SJCRH30 (cell line): Measurements from ENCODE around the gene DOCK1. TPM values are rescaled to one million over a fixed set of nuclear protein-coding genes. Genes with fewer than 3 reads are reported as not detected.
"Not testable (repeated sequence)": the region's sequence is repeated elsewhere in the genome, so short reads cannot be mapped to it uniquely, and the experiment has no call there.

Source experiments
- DNase-seq, 2 experiments: peaks; one replicate each; pipeline ENCODE4 v3.0.0-alpha.2; 2015 to 2020
- H3K27ac ChIP-seq: fragments of 250-450 bp; sonication (Bioruptor Pico); 2 replicates; pipeline ENCODE4 v1.5.1; 2020; ENCODE audit warnings: mild to moderate bottlenecking, moderate library complexity
- H3K27me3 ChIP-seq: fragments of 250-450 bp; sonication (Bioruptor Pico); 2 replicates; pipeline ENCODE4 v1.5.1; 2020; ENCODE audit warnings: mild to moderate bottlenecking, moderate library complexity
- H3K36me3 ChIP-seq: fragments of 250-450 bp; sonication (Bioruptor Pico); 2 replicates; pipeline ENCODE4 v1.5.1; 2020; ENCODE audit warnings: mild to moderate bottlenecking, moderate library complexity
- H3K4me1 ChIP-seq: fragments of 250-450 bp; sonication (Bioruptor Pico); 2 replicates; pipeline ENCODE4 v1.5.1; 2020; ENCODE audit warnings: mild to moderate bottlenecking, moderate library complexity
- H3K4me3 ChIP-seq: fragments of 250-450 bp; sonication (Bioruptor Pico); 2 replicates; pipeline ENCODE4 v1.5.1; 2020; ENCODE audit warnings: mild to moderate bottlenecking, moderate library complexity
- H3K9me3 ChIP-seq: fragments of 250-450 bp; sonication (Bioruptor Pico); replicated peaks from 2 replicates; pipeline ENCODE4 v1.5.1; 2020; ENCODE audit warnings: mild to moderate bottlenecking, moderate library complexity
- total RNA-seq: library from RNA; depleted of rRNA; stranded (reverse); fragments of >200 nt; shearing (Covaris generic); gene quantifications from 2 replicates; pipeline ENCODE4 v1.2.3, GENCODE V29; 2014

Gene DOCK1
- total RNA-seq, 1 experiment from 2014 or later = 53.8 TPM

DNA sequence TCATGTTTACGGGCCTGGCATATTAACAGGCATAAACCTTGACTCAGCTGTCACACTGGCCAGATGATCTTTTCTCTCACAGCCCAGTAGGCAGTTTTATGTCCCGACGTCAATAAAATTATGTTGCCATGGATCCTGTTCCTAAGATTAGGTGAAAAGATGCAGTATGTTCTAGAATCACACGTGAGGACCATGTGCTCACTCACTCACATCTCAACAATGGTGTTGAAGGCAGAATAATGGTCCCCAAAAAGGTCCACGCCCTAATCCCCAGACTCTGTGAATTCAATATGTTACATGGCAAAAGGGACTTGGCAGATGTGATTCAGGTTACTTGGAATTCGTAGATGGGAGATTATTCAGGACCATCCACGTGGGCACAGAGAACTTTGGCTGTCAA lies 3.5 kb downstream of the DOCK1 start:
- Histone ChIP-seq H3K27me3 (no peaks in the 10 kb centered on the region), H3K4me1 (peaks cover 23% of the 10 kb centered on the region), H3K9me3 (no peaks in the 10 kb centered on the region), H3K36me3 (0 out of 2 replicates have a peak, but pooled peaks cover 3% of the 10 kb centered on the region), H3K4me3 (no peak overlapping the region), H3K27ac (no peak overlapping the region)
- no peak for DNase-seq

DNA sequence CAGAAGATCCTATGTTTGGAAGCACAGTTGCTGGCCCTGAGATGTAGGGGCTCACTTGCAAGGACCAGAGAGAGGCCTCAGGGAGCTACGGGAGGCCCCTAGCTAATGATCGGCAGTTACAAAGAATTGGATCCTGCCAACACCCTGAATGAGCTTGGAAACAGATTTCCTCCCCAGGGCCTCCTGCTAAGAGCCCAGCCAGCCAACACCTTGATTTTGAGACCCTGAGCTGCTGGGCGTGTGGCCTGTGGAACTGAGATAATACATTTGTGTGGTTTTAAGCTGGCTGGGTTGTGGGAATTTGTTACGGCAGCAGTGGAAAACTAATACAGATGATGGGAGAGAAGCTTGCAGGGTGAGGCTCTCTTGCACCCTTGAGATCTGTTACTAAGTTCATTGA lies 3.9 kb downstream of the DOCK1 start:
- Histone ChIP-seq H3K4me1 (peaks cover 23% of the 10 kb centered on the region), H3K27me3 (no peaks in the 10 kb centered on the region), H3K36me3 (0 out of 2 replicates have a peak, but pooled peaks cover 3% of the 10 kb centered on the region), H3K27ac (no peak overlapping the region), H3K9me3 (no peaks in the 10 kb centered on the region), H3K4me3 (no peak overlapping the region)
- no peak for DNase-seq

DNA sequence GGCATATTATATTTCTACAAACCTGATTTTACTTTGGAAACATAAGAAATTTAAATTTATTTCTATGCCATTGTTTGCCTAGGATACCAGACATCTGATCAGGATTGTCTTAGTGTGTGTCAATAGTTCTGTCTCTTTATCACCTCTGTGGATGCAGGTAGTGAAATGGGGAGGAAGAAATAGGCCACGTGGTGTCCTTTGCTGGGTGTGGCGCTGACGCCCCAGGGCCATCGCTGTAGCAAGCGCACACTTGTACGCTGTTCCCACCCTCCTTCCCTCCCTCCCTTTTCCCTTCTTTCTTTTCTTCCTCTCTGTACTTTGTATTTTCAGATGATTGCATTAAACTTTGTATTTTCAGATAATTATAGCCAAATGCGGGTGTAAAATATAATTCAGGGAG lies 5.0 kb downstream of the DOCK1 start:
- H3K4me3 ChIP-seq = no peak overlapping the region
- H3K36me3 ChIP-seq = peaks cover 5% of the 10 kb centered on the region; the same call in 1 of the 2 replicates
- H3K4me1 ChIP-seq = peaks cover 23% of the 10 kb centered on the region
- H3K27me3 ChIP-seq = no peaks in the 10 kb centered on the region
- peak overlapping the region; percentile 77 for H3K27ac ChIP-seq
- no peak for DNase-seq
- no peaks in the 10 kb centered on the region for H3K9me3 ChIP-seq

DNA sequence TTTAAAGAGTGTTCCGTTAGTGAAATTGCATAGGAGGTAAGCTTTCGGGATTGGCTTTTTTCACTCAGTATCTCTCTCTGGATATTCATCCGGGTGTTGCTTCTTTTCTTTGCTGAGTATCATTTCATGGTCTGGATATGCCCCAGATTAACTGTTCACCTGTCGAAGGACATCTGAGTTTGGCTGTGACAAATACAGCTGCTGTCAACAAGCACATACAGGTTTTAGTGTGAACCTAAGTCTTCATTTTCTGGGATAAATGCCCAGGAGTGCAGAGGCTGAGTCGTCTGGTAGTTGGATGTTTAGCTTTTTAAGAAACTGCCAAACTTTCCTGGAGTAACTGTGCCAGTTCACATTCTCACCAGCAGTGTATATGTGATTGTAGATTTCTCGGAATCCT lies 5.6 kb downstream of the DOCK1 start:
- H3K9me3 ChIP-seq = no peaks in the 10 kb centered on the region
- peaks cover 6% of the 10 kb centered on the region; the same call in 1 of the 2 replicates for H3K36me3 ChIP-seq
- peak overlapping the region; percentile 77 for H3K27ac ChIP-seq
- H3K4me1 ChIP-seq = peaks cover 23% of the 10 kb centered on the region
- DNase-seq = peak; percentile 63 to 84
- H3K27me3 ChIP-seq = no peaks in the 10 kb centered on the region
- H3K4me3 ChIP-seq = peak overlapping the region; percentile 3; the same call in 1 of the 2 replicates

DNA sequence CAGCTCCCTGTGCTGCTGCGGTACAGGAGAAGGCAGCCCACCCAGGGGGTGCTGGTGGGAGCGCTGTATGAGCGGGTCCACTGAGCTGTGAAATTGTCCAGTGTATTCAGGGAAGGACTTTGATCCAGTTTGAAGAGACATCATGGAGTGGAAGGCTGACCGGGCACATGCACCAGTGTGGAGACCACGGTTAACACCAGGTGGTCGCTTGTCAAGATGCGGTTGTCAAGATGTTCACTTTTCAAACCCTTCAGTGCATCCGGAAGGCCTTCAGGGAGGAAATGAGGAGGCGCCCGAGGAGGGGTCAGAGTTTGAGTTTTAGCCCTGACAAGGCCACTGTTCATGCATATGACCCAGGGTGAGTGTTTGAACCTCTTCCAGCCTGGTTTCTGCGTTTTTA lies 6.1 kb downstream of the DOCK1 start:
- peak overlapping the region; percentile 3; the same call in 1 of the 2 replicates for H3K4me3 ChIP-seq
- no peaks in the 10 kb centered on the region for H3K27me3 ChIP-seq
- H3K27ac ChIP-seq = peak overlapping the region; percentile 77
- peaks cover 6% of the 10 kb centered on the region; the same call in 1 of the 2 replicates for H3K36me3 ChIP-seq
- DNase-seq = peak in 1 of 2 experiments; percentile 15
- H3K4me1 ChIP-seq = peaks cover 23% of the 10 kb centered on the region
- H3K9me3 ChIP-seq = no peaks in the 10 kb centered on the region; the same call in 1 of the 2 replicates

DNA sequence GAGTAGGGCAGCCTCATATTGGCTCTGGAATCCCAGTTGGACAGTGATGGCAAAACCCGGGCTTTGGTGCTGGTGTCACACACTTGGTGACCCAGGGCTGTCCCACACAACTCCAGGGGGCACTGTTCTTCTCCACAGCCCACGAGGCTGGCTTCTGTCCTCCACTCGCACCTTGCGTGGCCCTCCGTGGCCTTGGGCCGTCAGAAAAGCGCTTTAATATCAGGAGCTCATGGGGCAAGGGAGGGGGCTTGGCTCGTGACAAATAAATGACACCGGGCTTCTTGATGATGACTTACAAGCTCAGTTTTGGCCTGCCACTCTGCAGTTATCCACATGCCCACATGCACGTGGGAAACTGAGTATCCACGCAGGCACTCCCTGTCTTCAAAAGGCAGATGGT lies 8.1 kb downstream of the DOCK1 start:
- H3K4me3 ChIP-seq = no peak overlapping the region
- H3K27ac ChIP-seq = no peak overlapping the region
- peaks cover 23% of the 10 kb centered on the region for H3K4me1 ChIP-seq
- H3K36me3 ChIP-seq = peaks cover 6% of the 10 kb centered on the region; the same call in 1 of the 2 replicates
- no peaks in the 10 kb centered on the region for H3K27me3 ChIP-seq
- H3K9me3 ChIP-seq = no peaks in the 10 kb centered on the region; the same call in 1 of the 2 replicates
- DNase-seq = no peak

DNA sequence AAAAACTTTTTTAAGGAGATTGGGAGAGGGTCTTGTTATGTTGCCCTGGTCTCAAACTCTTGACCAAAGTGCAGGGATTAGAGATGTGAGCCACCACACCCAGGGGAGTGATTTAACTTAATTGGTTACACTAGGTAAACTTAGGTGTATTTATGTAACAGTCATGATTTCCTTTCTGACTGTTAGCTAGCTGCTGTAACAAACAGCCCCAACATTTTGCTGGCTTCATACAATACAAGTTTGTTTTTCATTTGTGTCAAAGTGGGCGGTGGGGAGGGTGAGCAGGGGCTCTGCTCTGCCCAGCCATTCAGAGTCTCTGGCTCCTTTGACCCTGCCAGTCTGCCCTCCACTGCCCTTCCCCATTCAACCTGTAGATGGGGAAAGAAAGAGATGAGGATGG lies 9.3 kb downstream of the DOCK1 start:
- Histone ChIP-seq H3K27ac (no peak overlapping the region), H3K27me3 (no peaks in the 10 kb centered on the region), H3K9me3 (no peaks in the 10 kb centered on the region; the same call in 1 of the 2 replicates), H3K4me3 (no peak overlapping the region), H3K36me3 (peaks cover 6% of the 10 kb centered on the region; the same call in 1 of the 2 replicates), H3K4me1 (peaks cover 23% of the 10 kb centered on the region)
- no peak for DNase-seq

DNA sequence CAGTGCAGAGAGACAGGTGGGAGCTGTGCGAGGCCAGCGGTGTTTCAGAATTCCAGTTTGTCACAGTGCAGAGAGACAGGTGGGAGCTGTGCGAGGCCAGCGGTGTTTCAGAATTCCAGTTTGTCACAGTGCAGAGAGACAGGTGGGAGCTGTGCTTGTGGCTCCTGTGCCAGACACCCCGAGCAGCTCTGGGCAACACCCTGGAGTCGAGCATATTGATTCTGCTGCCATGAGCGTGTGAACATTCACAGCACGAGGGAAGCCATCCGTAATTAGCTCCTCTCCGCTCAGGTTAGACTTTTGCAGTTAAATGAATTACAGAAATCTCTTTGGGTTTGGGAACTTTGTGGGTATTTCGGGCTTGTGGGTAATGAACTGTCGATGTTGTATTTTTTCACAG lies 11.7 kb downstream of the DOCK1 start:
- not testable (repeated sequence) for H3K9me3 ChIP-seq, H3K36me3 ChIP-seq, H3K4me3 ChIP-seq, H3K27me3 ChIP-seq, DNase-seq, H3K4me1 ChIP-seq
- H3K27ac ChIP-seq = peak overlapping the region; percentile 17; the same call in 1 of the 2 replicates

DNA sequence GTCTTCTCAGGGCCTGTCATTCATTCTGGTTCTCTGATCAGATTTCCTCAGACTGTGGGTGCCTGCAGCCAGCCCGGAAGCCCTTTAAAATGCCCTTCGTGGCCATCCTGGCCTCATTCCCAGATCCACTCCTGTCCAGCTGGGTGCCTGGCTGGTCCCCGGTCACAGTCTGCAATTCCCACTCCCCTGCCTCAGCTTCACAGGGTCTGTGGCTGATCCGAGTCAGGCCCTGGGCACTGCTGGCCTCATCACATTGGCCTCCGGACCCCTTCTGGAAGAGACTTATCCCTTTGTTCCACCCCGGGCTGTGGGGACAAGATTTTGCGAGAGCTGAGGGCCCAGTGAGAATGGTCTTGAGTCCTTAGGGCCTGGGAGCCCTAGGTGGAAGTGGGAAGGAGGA lies 12.1 kb downstream of the DOCK1 start:
- H3K27ac ChIP-seq = peak overlapping the region; percentile 17; the same call in 1 of the 2 replicates
- DNase-seq = no peak
- peaks cover 3% of the 10 kb centered on the region; the same call in 1 of the 2 replicates for H3K36me3 ChIP-seq
- no peaks in the 10 kb centered on the region; the same call in 1 of the 2 replicates for H3K9me3 ChIP-seq
- no peaks in the 10 kb centered on the region for H3K4me1 ChIP-seq
- no peak overlapping the region for H3K4me3 ChIP-seq
- H3K27me3 ChIP-seq = no peaks in the 10 kb centered on the region

DNA sequence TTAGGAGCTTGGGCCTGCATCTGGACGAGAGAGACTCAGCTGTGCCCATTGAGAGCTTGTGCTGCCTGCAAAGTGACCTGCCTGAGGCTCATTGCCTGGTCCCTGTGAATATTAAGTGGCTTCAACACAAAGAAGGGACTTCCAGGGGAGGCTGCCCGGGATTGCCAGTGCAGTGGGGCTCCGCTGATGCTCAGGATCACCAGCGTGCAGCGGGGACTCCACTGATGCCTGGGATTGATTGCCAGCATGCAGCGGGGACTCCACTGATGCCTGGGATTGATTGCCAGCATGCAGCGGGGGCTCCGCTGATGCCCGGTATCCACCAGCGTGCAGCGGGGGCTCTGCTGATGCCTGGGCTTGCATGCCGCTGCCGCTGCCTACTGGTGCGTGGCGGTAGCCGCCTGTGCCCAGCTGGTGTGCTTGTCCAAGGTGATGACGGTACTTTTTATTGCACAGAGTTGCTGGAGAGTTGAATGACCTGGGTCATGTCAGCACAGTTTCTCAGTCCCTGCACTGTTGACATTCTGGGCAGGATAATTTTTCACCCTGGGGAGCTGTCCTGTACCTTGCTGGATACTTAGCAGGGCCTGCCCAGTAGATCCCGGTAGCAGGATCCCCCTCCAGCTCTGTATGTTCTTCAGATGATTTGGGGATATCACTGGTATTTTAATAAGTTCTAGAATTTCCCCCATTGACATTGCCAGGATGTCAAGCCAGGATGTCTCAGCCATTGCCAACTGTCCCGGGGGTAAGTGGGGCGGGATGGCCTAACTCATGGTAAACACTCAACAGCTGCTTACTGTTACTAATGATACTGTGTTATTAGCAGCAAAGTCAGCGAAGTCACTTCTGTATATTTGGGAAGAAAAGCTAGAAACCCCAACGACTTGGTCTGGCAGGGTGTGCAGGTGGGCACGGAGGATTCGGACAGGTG lies 13.0 kb downstream of the DOCK1 start:
- Histone ChIP-seq H3K4me3 (no peak overlapping the region), H3K27me3 (no peaks in the 10 kb centered on the region), H3K36me3 (peaks cover 3% of the 10 kb centered on the region; the same call in 1 of the 2 replicates), H3K4me1 (no peaks in the 10 kb centered on the region), H3K27ac (no peak overlapping the region), H3K9me3 (no peaks in the 10 kb centered on the region; the same call in 1 of the 2 replicates)
- no peak for DNase-seq

DNA sequence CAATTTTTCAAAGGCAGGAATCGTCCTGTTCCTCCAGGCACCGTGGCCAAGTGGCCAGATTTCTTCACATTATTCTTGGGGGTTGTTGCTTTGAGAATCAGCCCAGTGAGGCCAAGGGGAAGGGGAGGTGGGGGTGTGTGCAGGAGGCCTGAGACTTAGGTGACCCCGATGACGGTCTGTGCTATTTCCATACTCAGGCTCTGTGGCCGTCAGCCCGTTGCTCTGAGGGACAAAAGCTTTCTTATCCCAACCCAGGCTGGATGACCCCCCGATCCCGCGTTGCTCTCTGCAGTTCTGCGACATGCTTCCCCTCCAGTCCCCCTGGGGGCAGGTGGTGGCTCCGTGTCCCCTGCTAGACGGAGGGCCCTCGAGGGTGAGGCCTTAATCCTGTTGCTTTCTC lies 14.2 kb downstream of the DOCK1 start:
- no peaks in the 10 kb centered on the region for H3K4me1 ChIP-seq
- H3K9me3 ChIP-seq = no peaks in the 10 kb centered on the region; the same call in 1 of the 2 replicates
- H3K27me3 ChIP-seq = no peaks in the 10 kb centered on the region
- no peak overlapping the region for H3K27ac ChIP-seq
- H3K36me3 ChIP-seq = peaks cover 3% of the 10 kb centered on the region; the same call in 1 of the 2 replicates
- no peak for DNase-seq
- H3K4me3 ChIP-seq = no peak overlapping the region

DNA sequence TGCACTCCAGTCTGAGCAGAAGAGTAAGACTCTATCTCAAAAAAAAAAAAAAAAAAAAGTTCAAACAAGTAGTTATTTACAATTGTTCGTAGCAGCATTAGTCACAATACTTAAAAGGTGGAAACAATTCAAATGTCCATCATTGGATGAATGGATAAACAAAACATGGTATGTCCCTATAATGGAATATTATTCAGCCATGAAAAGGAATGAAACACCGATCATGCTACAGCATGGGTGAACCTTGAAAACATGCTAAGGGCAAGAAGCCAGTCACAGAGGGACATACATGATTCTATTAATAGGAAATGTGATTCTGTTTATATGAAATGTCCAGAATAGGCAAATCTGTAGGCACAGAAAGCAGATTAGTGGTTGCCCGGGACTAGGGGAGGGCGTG lies 15.9 kb downstream of the DOCK1 start:
- no peak for DNase-seq
- Histone ChIP-seq H3K27ac (no peak overlapping the region), H3K9me3 (no peaks in the 10 kb centered on the region; the same call in 1 of the 2 replicates), H3K4me3 (no peak overlapping the region), H3K4me1 (no peaks in the 10 kb centered on the region), H3K27me3 (no peaks in the 10 kb centered on the region), H3K36me3 (no peaks in the 10 kb centered on the region; the same call in 1 of the 2 replicates)

DNA sequence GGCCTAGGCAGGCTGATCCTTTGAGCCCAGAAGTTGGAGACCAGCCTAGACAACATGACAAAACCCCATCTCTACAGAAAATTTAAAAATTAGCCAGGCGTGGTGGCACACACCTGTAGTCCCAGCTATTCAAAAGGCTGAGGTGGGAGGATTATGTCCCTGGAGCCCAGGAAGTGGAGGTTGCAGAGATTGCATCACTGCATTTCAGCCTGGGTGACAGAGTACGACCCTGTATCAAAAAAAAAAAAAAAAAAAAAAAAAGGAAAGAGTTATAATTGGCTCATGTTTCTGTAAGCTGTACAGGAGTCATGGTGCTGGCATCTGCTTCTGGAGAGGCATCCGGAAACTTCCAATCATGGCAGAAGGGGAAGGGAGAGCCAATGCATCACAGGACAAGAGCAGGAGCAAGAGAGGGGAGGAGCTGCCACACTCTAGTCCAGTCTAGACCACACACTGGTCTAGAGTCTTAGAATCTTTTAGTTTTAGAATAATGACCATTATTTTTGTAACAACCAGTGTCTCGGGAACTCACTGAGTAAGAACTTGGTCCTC lies 16.8 kb downstream of the DOCK1 start:
- Histone ChIP-seq H3K27ac (no peak overlapping the region), H3K4me1 (no peaks in the 10 kb centered on the region), H3K27me3 (no peaks in the 10 kb centered on the region), H3K9me3 (no peaks in the 10 kb centered on the region), H3K4me3 (no peak overlapping the region), H3K36me3 (no peaks in the 10 kb centered on the region; the same call in 1 of the 2 replicates)
- DNase-seq = no peak

DNA sequence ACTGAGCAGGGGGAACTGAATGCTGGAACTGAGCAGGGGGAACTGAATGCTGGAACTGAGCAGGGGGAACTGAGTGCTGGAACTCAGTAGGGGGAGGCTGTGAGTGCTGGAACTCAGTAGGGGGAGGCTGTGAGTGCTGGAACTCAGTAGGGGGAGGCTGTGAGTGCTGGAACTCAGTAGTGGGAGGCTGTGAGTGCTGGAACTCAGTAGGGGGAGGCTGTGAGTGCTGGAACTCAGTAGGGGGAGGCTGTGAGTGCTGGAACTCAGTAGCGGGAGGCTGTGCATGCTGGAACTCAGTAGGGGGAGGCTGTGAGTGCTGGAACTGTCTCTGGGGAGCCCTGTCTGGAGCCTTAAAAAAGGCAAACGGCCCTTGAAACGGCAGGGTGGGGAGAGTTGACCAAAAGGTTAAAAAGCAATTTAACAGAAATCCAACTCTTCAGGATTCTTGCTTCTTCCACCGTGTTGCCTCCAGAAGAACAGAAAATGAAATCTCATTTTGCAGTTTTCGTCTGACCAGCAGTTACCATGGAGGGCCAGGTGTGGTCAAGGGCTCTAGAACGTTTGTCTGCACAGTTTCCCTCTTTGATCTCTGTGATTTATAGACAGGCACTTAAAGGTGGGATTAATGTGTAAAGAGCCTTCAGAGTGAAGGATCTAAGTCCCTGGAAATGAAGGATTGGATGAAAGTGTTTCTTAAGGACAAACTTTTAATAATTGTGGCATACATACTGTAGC lies 19.1 kb downstream of the DOCK1 start:
- no peak overlapping the region for H3K27ac ChIP-seq
- no peaks in the 10 kb centered on the region for H3K9me3 ChIP-seq

More for the DNA sequence above, 19.1 kb downstream of the DOCK1 start:
- H3K27me3 ChIP-seq = no peaks in the 10 kb centered on the region
- H3K4me1 ChIP-seq = no peaks in the 10 kb centered on the region
- H3K4me3 ChIP-seq = no peak overlapping the region
- no peaks in the 10 kb centered on the region; the same call in 1 of the 2 replicates for H3K36me3 ChIP-seq
- DNase-seq = no peak
